Measurements from ENCODE around the gene CALR3.

DNA sequence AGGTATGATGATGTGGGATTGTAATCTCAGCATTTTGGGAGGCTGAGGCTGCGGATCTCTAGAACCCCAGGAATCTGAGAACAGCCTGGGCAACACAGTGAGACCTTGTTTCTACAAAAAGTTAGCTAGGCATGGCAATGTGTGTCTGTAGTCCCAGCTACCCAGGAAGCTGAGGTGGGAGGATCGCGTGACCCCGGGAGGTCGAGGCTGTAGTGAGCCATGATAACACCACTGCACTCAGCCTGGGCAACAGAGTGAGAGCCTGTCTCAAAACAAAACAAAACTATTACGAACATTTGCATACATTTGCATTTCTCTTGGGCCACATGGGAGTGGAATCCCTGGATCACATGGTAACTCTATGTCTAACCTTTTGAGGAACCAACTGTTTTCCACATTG is 1.9 kb upstream of the CALR3 start:
- TF ChIP-seq, protein P1, sequence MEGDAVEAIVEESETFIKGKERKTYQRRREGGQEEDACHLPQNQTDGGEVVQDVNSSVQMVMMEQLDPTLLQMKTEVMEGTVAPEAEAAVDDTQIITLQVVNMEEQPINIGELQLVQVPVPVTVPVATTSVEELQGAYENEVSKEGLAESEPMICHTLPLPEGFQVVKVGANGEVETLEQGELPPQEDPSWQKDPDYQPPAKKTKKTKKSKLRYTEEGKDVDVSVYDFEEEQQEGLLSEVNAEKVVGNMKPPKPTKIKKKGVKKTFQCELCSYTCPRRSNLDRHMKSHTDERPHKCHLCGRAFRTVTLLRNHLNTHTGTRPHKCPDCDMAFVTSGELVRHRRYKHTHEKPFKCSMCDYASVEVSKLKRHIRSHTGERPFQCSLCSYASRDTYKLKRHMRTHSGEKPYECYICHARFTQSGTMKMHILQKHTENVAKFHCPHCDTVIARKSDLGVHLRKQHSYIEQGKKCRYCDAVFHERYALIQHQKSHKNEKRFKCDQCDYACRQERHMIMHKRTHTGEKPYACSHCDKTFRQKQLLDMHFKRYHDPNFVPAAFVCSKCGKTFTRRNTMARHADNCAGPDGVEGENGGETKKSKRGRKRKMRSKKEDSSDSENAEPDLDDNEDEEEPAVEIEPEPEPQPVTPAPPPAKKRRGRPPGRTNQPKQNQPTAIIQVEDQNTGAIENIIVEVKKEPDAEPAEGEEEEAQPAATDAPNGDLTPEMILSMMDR (IDR thresholded peaks at IDR 0.05) = no peak
- no peak for TF ChIP-seq POLR2A (IDR thresholded peaks at IDR 0.05)
